Natural killer cell (primary cell): Measurements from ENCODE around the gene TCP10L. TPM values are rescaled to one million over a fixed set of nuclear protein-coding genes. Genes with fewer than 3 reads are reported as not detected.
"Not testable (repeated sequence)": the region's sequence is repeated elsewhere in the genome, so short reads cannot be mapped to it uniquely, and the experiment has no call there.

Source experiments
- ATAC-seq, 3 donors: fragments of 150-1000 bp in 2 of 3; fragments of 200-7000 bp in 1 of 3; cut with Tn5 transposase; 1 replicate in 1 of 3; 2 replicates in 2 of 3; pipeline ENCODE4 v1.10.0; 2021; ENCODE audit warnings: mild to moderate bottlenecking in 2 of 3, moderate library complexity in 2 of 3
- DNase-seq, 2 donors: peaks; one replicate each; pipeline versions ENCODE4 v3.0.0 to v3.0.0-alpha.2; 2013 to 2021; ENCODE audit warnings: mixed read lengths in 1 of 2
- H3K27ac ChIP-seq: one replicate; pipeline ENCODE4 v1.5.1; 2013; ENCODE audit warnings: mild to moderate bottlenecking, low read length
- H3K27me3 ChIP-seq: one replicate; pipeline ENCODE4 v1.6.1; 2013; ENCODE audit warnings: low read length; ENCODE audit not compliant: control insufficient read depth, insufficient read depth
- H3K36me3 ChIP-seq: one replicate; pipeline ENCODE4 v1.6.1; 2013; ENCODE audit warnings: low read length; ENCODE audit not compliant: control insufficient read depth, insufficient read depth
- H3K4me1 ChIP-seq: one replicate; pipeline ENCODE4 v1.6.1; 2013; ENCODE audit warnings: low read length; ENCODE audit not compliant: control insufficient read depth, insufficient read depth
- H3K4me3 ChIP-seq: one replicate; pipeline ENCODE4 v1.5.1; 2013; ENCODE audit warnings: low read length
- H3K9me3 ChIP-seq: one replicate; pipeline ENCODE4 v1.6.1; 2013; ENCODE audit warnings: low read length; ENCODE audit not compliant: control insufficient read depth, insufficient read depth
- H3K27ac Mint-ChIP-seq, 2 donors: one replicate each; pipeline ENCODE4 v1.8.0; 2022; ENCODE audit warnings: mild to moderate bottlenecking in 2 of 2, mixed read lengths in 2 of 2, moderate library complexity in 1 of 2
- H3K27me3 Mint-ChIP-seq, 2 donors: one replicate each; pipeline ENCODE4 v1.8.0; 2022; ENCODE audit warnings: low read depth in 2 of 2, mixed read lengths in 2 of 2
- H3K36me3 Mint-ChIP-seq: one replicate; pipeline ENCODE4 v1.8.0; 2022; ENCODE audit warnings: mixed read lengths
- H3K4me1 Mint-ChIP-seq, 2 donors: one replicate each; pipeline ENCODE4 v1.8.0; 2022; ENCODE audit warnings: mixed read lengths in 2 of 2
- H3K4me3 Mint-ChIP-seq: one replicate; pipeline ENCODE4 v1.8.0; 2022; ENCODE audit warnings: mild to moderate bottlenecking, moderate library complexity, mixed read lengths
- H3K9me3 Mint-ChIP-seq, 2 donors: one replicate each; pipeline ENCODE4 v1.8.0; 2022; ENCODE audit warnings: mixed read lengths in 2 of 2
- WGBS: methylation state at CpG from one replicate; pipeline ENCODE4 v1.1.7; 2013; ENCODE audit warnings: missing lambda C conversion rate; ENCODE audit not compliant: insufficient coverage; 5-methylcytosine and 5-hydroxymethylcytosine counted together
- intact Hi-C: fragments of 100-400 bp; cut with micrococcal nuclease; formaldehyde crosslinking; loops from one replicate; pipeline ENCODE4 v1.14.2; 2022
- total RNA-seq, 4 donors: library from RNA; stranded (reverse); fragments of 120-200 nt in 1 of 4; gene quantifications; one replicate each; pipeline versions ENCODE4 v1.2.3 to v1.2.4, GENCODE V29; 2013 to 2022
- TF ChIP-seq, protein P1 (sequence below): fragments of 200-600 bp; IDR thresholded peaks from one replicate; pipeline ENCODE4 v1.8.0; 2022; ENCODE audit warnings: antibody characterized with exemption

TCP10L gene
- total RNA-seq, 3 donors from 2014 or later (not counting 1 experiment from before 2014, with no cell fraction given), result 0.47 to 1.3 (median 0.93) TPM

- Histone ChIP-seq H3K4me1 (peaks cover 18% of the 10 kb centered on the region), H3K4me3 (peak overlapping the region; percentile 85), H3K9me3 (no peaks in the 10 kb centered on the region), H3K27me3 (no peaks in the 10 kb centered on the region), H3K27ac (peak overlapping the region; percentile 87), H3K36me3 (peaks cover 10% of the 10 kb centered on the region)
- TF ChIP-seq, protein P1, sequence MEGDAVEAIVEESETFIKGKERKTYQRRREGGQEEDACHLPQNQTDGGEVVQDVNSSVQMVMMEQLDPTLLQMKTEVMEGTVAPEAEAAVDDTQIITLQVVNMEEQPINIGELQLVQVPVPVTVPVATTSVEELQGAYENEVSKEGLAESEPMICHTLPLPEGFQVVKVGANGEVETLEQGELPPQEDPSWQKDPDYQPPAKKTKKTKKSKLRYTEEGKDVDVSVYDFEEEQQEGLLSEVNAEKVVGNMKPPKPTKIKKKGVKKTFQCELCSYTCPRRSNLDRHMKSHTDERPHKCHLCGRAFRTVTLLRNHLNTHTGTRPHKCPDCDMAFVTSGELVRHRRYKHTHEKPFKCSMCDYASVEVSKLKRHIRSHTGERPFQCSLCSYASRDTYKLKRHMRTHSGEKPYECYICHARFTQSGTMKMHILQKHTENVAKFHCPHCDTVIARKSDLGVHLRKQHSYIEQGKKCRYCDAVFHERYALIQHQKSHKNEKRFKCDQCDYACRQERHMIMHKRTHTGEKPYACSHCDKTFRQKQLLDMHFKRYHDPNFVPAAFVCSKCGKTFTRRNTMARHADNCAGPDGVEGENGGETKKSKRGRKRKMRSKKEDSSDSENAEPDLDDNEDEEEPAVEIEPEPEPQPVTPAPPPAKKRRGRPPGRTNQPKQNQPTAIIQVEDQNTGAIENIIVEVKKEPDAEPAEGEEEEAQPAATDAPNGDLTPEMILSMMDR, result no peak
- Mint-ChIP-seq H3K27ac (peak overlapping the region; percentile 95 to 97), H3K36me3 (no peaks in the 10 kb centered on the region), H3K4me1 (peaks cover 14 to 20% of the 10 kb centered on the region in 2 donors), H3K9me3 (no peaks in the 10 kb centered on the region), H3K27me3 (peaks cover 1 to 14% of the 10 kb centered on the region in 2 donors), H3K4me3 (peak overlapping the region; percentile 96)
- ATAC-seq (no peak), DNase-seq (no peak)
- WGBS, result 3% methylated on average over 15 of the region's 15 CpGs
- intact Hi-C loops, result loop anchor here (1.0 to 5.0 kb wide), 5 partner anchors 44 to 881 kb away; partner anchors contain the start of genes PAXBP1, SCAF4, SYNJ1 and URB1
These were observed 27.6 kb upstream of the TCP10L start for GRCh38 chr21:32612999-32613337.

GRCh38 chr21:32612075-32612998 is 27.0 kb upstream of the TCP10L start, which contains the start of gene CFAP298:
CFAP298 (minus strand) TSS chr21:32612377; CDS start chr21:32612243, 134 bp downstream.
- H3K4me1 ChIP-seq, result peaks cover 18% of the 10 kb centered on the region
- Mint-ChIP-seq H3K9me3 (no peaks in the 10 kb centered on the region), H3K4me1 (peaks cover 14 to 20% of the 10 kb centered on the region in 2 donors), H3K36me3 (no peaks in the 10 kb centered on the region), H3K27me3 (peaks cover 0 to 11% of the 10 kb centered on the region in 2 donors), H3K27ac (peak within 1 kb of the TSS; percentile 95 to 97), H3K4me3 (peak within 1 kb of the TSS; percentile 96)
- TF ChIP-seq, protein P1, result no peak
- no peaks in the 10 kb centered on the region for H3K9me3 ChIP-seq
- H3K27me3 ChIP-seq, result no peaks in the 10 kb centered on the region
- DNase-seq, result peak; percentile 86 to 97
- H3K27ac ChIP-seq, result peak within 1 kb of the TSS; percentile 87
- peak within 1 kb of the TSS; percentile 85 for H3K4me3 ChIP-seq
- intact Hi-C loops, result loop anchor here (1.0 to 5.0 kb wide), 5 partner anchors 43 to 880 kb away; partner anchors contain the start of genes PAXBP1, SCAF4, SYNJ1 and URB1
- ATAC-seq, result peak; percentile 92 to 99 (median 94)
- WGBS, result under 1% methylated on average over 81 of the region's 81 CpGs
- H3K36me3 ChIP-seq, result peaks cover 15% of the 10 kb centered on the region

- TF ChIP-seq, protein P1, result no peak
- peak overlapping the region; percentile 85 for H3K4me3 ChIP-seq
- peak overlapping the region; percentile 87 for H3K27ac ChIP-seq
- ATAC-seq (no peak), DNase-seq (peak; percentile 21 to 55)
- peaks cover 14 to 20% of the 10 kb centered on the region in 2 donors for H3K4me1 Mint-ChIP-seq
- H3K36me3 Mint-ChIP-seq, result no peaks in the 10 kb centered on the region
- no peaks in the 10 kb centered on the region for H3K9me3 ChIP-seq
- no peaks in the 10 kb centered on the region for H3K27me3 ChIP-seq
- intact Hi-C loops, result loop anchor here (5.0 kb wide), 2 partner anchors 161 to 879 kb away; partner anchors contain the start of genes PAXBP1 and SCAF4
- H3K4me1 ChIP-seq, result peaks cover 18% of the 10 kb centered on the region
- WGBS, result 0% methylated on average over 28 of the region's 28 CpGs
- peaks cover 20% of the 10 kb centered on the region for H3K36me3 ChIP-seq
- peak overlapping the region; percentile 95 to 97 for H3K27ac Mint-ChIP-seq
- H3K9me3 Mint-ChIP-seq, result no peaks in the 10 kb centered on the region
- H3K27me3 Mint-ChIP-seq, result peaks cover 0 to 10% of the 10 kb centered on the region in 2 donors
- H3K4me3 Mint-ChIP-seq, result peak overlapping the region; percentile 96
These were observed 26.2 kb upstream of the TCP10L start for GRCh38 chr21:32611471-32611997.

- not testable (repeated sequence) for H3K27me3 Mint-ChIP-seq, H3K27ac ChIP-seq, H3K27me3 ChIP-seq, H3K27ac Mint-ChIP-seq, H3K9me3 ChIP-seq, ATAC-seq, H3K4me3 ChIP-seq, H3K9me3 Mint-ChIP-seq, DNase-seq, H3K36me3 Mint-ChIP-seq
- Mint-ChIP-seq H3K4me1 (peaks cover 14 to 23% of the 10 kb centered on the region in 2 donors), H3K4me3 (peak overlapping the region; percentile 50)
- WGBS, result 90% methylated on average over 15 of the region's 17 CpGs
- intact Hi-C loops, result loop anchor here (5.0 kb wide), 2 partner anchors 161 to 879 kb away; partner anchors contain the start of genes PAXBP1 and SCAF4
- Histone ChIP-seq H3K36me3 (peaks cover 26% of the 10 kb centered on the region), H3K4me1 (peaks cover 18% of the 10 kb centered on the region)
These were observed 25.6 kb upstream of the TCP10L start for GRCh38 chr21:32610940-32611339.
